Measurements from ENCODE around the gene STARD10. TPM values are rescaled to one million over a fixed set of nuclear protein-coding genes. Genes with fewer than 3 reads are reported as not detected.
"Not testable (repeated sequence)": the region's sequence is repeated elsewhere in the genome, so short reads cannot be mapped to it uniquely, and the experiment has no call there.

The STARD10 gene
- total RNA-seq, 1 donor from 2014 or later, result 38.4 TPM

DNA sequence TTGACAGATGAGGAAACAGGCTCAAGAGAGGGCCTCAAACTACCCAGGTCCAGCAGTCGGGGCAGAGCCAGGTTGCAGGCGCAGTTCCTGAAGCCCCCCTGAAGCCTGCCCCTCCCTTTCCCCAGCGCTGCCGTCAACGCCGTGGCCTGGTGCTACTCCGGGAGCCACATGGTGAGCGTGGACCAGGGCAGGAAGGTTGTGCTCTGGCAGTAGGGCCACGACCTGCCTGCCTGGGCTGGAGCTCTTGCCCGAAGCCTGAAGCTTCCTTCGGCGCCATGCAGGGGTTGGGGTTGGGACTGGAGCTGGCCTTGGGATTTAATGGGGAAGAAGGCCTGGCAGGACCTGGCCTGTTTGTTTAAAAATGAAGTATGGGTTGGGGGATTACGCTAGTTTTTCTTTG, 35.3 kb upstream of the STARD10 start:
- Histone ChIP-seq H3K4me1 (ENCODE audit: insufficient read depth, low read length) (no peaks in the 10 kb centered on the region), H3K27me3 (ENCODE audit: insufficient read depth, low read length) (no peaks in the 10 kb centered on the region), H3K4me3 (ENCODE audit: insufficient read depth, low read depth, low read length) (no peak overlapping the region), H3K36me3 (ENCODE audit: insufficient read depth, low read length) (no peaks in the 10 kb centered on the region), H3K79me2 (ENCODE audit: insufficient read depth, low read length) (no peaks in the 10 kb centered on the region), H3K27ac (ENCODE audit: low read depth, low read length) (no peak overlapping the region), H3K9me3 (ENCODE audit: insufficient read depth, low read depth, low read length) (no peaks in the 10 kb centered on the region), H2AFZ (ENCODE audit: low read depth, low read length) (no peak overlapping the region), H3K4me2 (ENCODE audit: low read length) (no peak overlapping the region), H3K9ac (ENCODE audit: low read length) (no peak overlapping the region), H4K20me1 (ENCODE audit: insufficient read depth, low read length) (no peaks in the 10 kb centered on the region)
- no peak for TF ChIP-seq EZH2 (IDR thresholded peaks at IDR 0.05; ENCODE audit: insufficient read depth, low read length)
- TF ChIP-seq, protein P1, sequence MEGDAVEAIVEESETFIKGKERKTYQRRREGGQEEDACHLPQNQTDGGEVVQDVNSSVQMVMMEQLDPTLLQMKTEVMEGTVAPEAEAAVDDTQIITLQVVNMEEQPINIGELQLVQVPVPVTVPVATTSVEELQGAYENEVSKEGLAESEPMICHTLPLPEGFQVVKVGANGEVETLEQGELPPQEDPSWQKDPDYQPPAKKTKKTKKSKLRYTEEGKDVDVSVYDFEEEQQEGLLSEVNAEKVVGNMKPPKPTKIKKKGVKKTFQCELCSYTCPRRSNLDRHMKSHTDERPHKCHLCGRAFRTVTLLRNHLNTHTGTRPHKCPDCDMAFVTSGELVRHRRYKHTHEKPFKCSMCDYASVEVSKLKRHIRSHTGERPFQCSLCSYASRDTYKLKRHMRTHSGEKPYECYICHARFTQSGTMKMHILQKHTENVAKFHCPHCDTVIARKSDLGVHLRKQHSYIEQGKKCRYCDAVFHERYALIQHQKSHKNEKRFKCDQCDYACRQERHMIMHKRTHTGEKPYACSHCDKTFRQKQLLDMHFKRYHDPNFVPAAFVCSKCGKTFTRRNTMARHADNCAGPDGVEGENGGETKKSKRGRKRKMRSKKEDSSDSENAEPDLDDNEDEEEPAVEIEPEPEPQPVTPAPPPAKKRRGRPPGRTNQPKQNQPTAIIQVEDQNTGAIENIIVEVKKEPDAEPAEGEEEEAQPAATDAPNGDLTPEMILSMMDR (IDR thresholded peaks at IDR 0.05; ENCODE audit: insufficient read depth, low read depth, low read length), result no peak
- Mint-ChIP-seq H3K4me1 (ENCODE audit: low read depth, unreplicated experiment) (peaks cover 6% of the 10 kb centered on the region), H3K27me3 (ENCODE audit: low read depth, unreplicated experiment) (peaks cover 3% of the 10 kb centered on the region), H3K4me3 (ENCODE audit: unreplicated experiment) (no peak overlapping the region), H3K36me3 (ENCODE audit: low read depth, unreplicated experiment) (peaks cover 9% of the 10 kb centered on the region), H3K9me3 (ENCODE audit: unreplicated experiment) (no peaks in the 10 kb centered on the region), H3K27ac (ENCODE audit: unreplicated experiment) (no peak overlapping the region)
- FAIRE-seq (no peak), DNase-seq (ENCODE audit: low read depth) (no peak)

DNA sequence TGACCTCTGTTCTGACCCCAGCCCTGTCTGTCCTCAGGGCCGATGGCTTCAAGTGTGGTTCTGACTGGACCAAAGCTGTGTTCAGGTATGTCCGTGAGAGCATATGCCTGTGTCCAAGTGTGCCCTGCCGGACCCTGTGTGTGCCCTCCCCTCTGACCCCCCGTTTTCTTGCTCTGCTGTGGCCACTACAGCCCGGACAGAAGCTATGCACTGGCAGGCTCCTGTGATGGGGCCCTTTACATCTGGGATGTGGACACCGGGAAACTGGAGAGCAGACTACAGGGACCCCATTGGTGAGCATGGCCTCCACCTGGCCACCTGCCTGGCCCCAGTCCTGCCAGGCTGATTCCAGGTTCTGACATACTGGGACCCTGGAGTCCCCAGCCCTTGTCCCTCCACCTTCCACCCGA, 34.9 kb upstream of the STARD10 start:
- Histone ChIP-seq H3K4me1 (ENCODE audit: insufficient read depth, low read length) (no peaks in the 10 kb centered on the region), H4K20me1 (ENCODE audit: insufficient read depth, low read length) (no peaks in the 10 kb centered on the region), H3K79me2 (ENCODE audit: insufficient read depth, low read length) (no peaks in the 10 kb centered on the region), H2AFZ (ENCODE audit: low read depth, low read length) (no peak overlapping the region), H3K4me3 (ENCODE audit: insufficient read depth, low read depth, low read length) (no peak overlapping the region), H3K27ac (ENCODE audit: low read depth, low read length) (no peak overlapping the region), H3K36me3 (ENCODE audit: insufficient read depth, low read length) (no peaks in the 10 kb centered on the region), H3K27me3 (ENCODE audit: insufficient read depth, low read length) (no peaks in the 10 kb centered on the region), H3K9me3 (ENCODE audit: insufficient read depth, low read depth, low read length) (no peaks in the 10 kb centered on the region), H3K9ac (ENCODE audit: low read length) (no peak overlapping the region), H3K4me2 (ENCODE audit: low read length) (no peak overlapping the region)
- TF ChIP-seq EZH2 (IDR thresholded peaks at IDR 0.05; ENCODE audit: insufficient read depth, low read length), result no peak
- TF ChIP-seq, protein P1 (IDR thresholded peaks at IDR 0.05; ENCODE audit: insufficient read depth, low read depth, low read length), result no peak
- Mint-ChIP-seq H3K36me3 (ENCODE audit: low read depth, unreplicated experiment) (peaks cover 9% of the 10 kb centered on the region), H3K4me1 (ENCODE audit: low read depth, unreplicated experiment) (peaks cover 4% of the 10 kb centered on the region), H3K27ac (ENCODE audit: unreplicated experiment) (no peak overlapping the region), H3K27me3 (ENCODE audit: low read depth, unreplicated experiment) (peaks cover 4% of the 10 kb centered on the region), H3K9me3 (ENCODE audit: unreplicated experiment) (no peaks in the 10 kb centered on the region), H3K4me3 (ENCODE audit: unreplicated experiment) (no peak overlapping the region)
- FAIRE-seq (no peak), DNase-seq (ENCODE audit: low read depth) (no peak)

DNA sequence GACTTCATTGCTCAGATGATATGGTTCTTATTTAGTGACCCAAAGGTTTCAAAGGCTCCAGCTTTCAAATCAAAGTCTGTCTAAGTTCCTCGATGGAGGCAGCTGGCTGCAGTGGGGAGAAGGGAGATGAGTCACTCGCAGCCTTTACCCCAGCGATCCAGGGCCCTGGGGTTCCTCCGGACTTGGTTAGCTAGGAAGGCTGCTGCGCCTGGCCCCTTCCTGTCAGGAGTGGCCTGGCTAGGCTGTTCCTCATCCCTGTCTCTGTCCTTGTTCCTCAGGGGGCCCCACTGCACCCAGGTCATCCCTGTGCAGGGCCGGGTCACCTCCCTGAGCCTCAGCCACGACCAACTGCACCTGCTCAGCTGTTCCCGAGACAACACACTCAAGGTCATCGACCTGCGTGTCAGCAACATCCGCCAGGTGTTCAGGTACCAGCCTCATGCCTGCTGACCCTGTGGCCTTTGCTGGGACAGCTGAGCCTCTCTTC, 34.3 kb upstream of the STARD10 start:
- FAIRE-seq (no peak), DNase-seq (ENCODE audit: low read depth) (no peak)
- Mint-ChIP-seq H3K4me3 (ENCODE audit: unreplicated experiment) (no peak overlapping the region), H3K27ac (ENCODE audit: unreplicated experiment) (no peak overlapping the region), H3K36me3 (ENCODE audit: low read depth, unreplicated experiment) (peaks cover 9% of the 10 kb centered on the region), H3K9me3 (ENCODE audit: unreplicated experiment) (no peaks in the 10 kb centered on the region), H3K27me3 (ENCODE audit: low read depth, unreplicated experiment) (peaks cover 5% of the 10 kb centered on the region), H3K4me1 (ENCODE audit: low read depth, unreplicated experiment) (peaks cover 4% of the 10 kb centered on the region)
- Histone ChIP-seq H3K79me2 (ENCODE audit: insufficient read depth, low read length) (no peaks in the 10 kb centered on the region), H3K4me3 (ENCODE audit: insufficient read depth, low read depth, low read length) (no peak overlapping the region), H3K27me3 (ENCODE audit: insufficient read depth, low read length) (no peaks in the 10 kb centered on the region), H4K20me1 (ENCODE audit: insufficient read depth, low read length) (no peaks in the 10 kb centered on the region), H3K9me3 (ENCODE audit: insufficient read depth, low read depth, low read length) (no peaks in the 10 kb centered on the region), H3K36me3 (ENCODE audit: insufficient read depth, low read length) (no peaks in the 10 kb centered on the region), H2AFZ (ENCODE audit: low read depth, low read length) (no peak overlapping the region), H3K4me1 (ENCODE audit: insufficient read depth, low read length) (no peaks in the 10 kb centered on the region), H3K4me2 (ENCODE audit: low read length) (no peak overlapping the region), H3K9ac (ENCODE audit: low read length) (no peak overlapping the region), H3K27ac (ENCODE audit: low read depth, low read length) (no peak overlapping the region)
- no peak for TF ChIP-seq EZH2 (IDR thresholded peaks at IDR 0.05; ENCODE audit: insufficient read depth, low read length)
- TF ChIP-seq, protein P1 (IDR thresholded peaks at IDR 0.05; ENCODE audit: insufficient read depth, low read depth, low read length), result no peak

DNA sequence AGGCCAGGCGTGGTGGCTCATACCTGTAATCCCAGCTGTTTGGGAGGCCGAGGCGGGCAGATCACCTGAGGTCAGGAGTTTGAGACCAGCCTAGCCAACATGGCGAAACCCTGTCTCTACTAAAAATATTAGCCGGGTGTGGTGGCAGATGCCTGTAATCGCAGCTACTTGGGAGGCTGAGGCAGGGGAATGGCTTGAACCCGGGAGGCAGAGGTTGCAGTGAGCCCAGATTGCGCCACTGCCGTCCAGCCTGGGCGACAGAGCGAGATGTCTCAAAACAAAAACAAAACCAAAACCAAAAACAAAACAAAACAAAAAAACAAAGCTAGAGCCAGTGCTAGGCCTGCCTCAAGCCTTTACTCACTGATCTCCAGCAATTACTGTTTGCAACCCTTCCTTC, 33.8 kb upstream of the STARD10 start:
- H3K27ac Mint-ChIP-seq (ENCODE audit: unreplicated experiment); H4K20me1 ChIP-seq (ENCODE audit: insufficient read depth, low read length); H3K4me2 ChIP-seq (ENCODE audit: low read length); H3K4me1 ChIP-seq (ENCODE audit: insufficient read depth, low read length); H2AFZ ChIP-seq (ENCODE audit: low read depth, low read length); H3K27me3 ChIP-seq (ENCODE audit: insufficient read depth, low read length); H3K4me3 ChIP-seq (ENCODE audit: insufficient read depth, low read depth, low read length); DNase-seq (ENCODE audit: low read depth); H3K4me1 Mint-ChIP-seq (ENCODE audit: low read depth, unreplicated experiment); H3K27ac ChIP-seq (ENCODE audit: low read depth, low read length); H3K36me3 ChIP-seq (ENCODE audit: insufficient read depth, low read length); H3K79me2 ChIP-seq (ENCODE audit: insufficient read depth, low read length); H3K9me3 Mint-ChIP-seq (ENCODE audit: unreplicated experiment); H3K9me3 ChIP-seq (ENCODE audit: insufficient read depth, low read depth, low read length); H3K9ac ChIP-seq (ENCODE audit: low read length); FAIRE-seq; H3K36me3 Mint-ChIP-seq (ENCODE audit: low read depth, unreplicated experiment); H3K4me3 Mint-ChIP-seq (ENCODE audit: unreplicated experiment); H3K27me3 Mint-ChIP-seq (ENCODE audit: low read depth, unreplicated experiment): not testable (repeated sequence)

Measured in astrocyte (in vitro differentiated cells and primary cell).